Fibroblast of lung (primary cell): ENCODE results near the gene SETDB1.

ENCODE experiments used
- EZH2 ChIP-seq: IDR thresholded peaks from 2 replicates; pipeline ENCODE4 v1.5.1; 2012; ENCODE audit warnings: low read length, control low read depth, mild to moderate bottlenecking; ENCODE audit errors: missing control alignments
- TF ChIP-seq, protein P1 (sequence below), 2 donors: IDR thresholded peaks in 1 of 2; conservative IDR thresholded peaks in 1 of 2; 1 replicate in 1 of 2; 2 replicates in 1 of 2; pipeline ENCODE4 v1.5.1; 2011 to 2012; ENCODE audit warnings: low read length in 2 of 2, control low read depth in 1 of 2, inconsistent platforms in 1 of 2, low read depth in 1 of 2, mild to moderate bottlenecking in 1 of 2

DNA sequence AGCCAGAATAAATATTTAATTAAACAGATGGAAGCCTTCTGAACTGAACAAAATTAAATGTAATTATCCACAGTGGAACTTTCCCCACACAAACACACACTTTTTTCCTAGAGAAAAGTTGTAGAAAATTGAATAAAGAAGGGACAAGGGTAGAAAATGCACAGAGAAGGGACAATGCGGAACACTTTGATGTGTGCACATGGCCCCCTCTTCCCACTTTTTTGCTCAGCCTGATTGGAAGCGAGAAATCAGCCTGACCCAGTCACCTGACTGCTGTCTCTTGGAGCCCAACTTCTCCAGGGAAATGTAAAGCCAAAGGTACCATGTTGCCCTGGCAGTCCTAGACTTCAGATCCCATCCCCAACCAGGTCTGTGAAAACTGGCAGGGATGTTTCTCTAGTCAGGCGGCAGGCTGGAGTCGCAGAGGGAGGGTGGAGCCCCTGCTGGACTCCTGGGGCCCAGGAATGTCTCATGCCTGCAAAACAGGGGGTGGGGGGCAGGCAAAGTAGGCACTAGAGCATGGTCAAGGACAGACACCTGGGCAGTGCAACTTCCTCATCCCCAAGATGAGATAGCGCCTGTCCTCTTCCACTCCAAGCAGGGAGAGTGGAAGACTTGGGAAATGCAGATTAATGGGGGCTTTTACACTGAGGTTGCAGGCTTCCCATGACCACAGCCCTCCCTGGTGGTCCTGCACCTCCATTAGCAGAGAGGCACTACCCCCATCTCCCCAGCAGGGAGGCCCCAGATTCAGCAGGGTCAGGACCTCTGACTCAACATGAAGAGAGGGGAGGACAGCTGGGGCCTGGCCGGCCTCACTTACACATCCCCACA is 45.6 kb downstream of the SETDB1 start:
- TF ChIP-seq, protein P1, sequence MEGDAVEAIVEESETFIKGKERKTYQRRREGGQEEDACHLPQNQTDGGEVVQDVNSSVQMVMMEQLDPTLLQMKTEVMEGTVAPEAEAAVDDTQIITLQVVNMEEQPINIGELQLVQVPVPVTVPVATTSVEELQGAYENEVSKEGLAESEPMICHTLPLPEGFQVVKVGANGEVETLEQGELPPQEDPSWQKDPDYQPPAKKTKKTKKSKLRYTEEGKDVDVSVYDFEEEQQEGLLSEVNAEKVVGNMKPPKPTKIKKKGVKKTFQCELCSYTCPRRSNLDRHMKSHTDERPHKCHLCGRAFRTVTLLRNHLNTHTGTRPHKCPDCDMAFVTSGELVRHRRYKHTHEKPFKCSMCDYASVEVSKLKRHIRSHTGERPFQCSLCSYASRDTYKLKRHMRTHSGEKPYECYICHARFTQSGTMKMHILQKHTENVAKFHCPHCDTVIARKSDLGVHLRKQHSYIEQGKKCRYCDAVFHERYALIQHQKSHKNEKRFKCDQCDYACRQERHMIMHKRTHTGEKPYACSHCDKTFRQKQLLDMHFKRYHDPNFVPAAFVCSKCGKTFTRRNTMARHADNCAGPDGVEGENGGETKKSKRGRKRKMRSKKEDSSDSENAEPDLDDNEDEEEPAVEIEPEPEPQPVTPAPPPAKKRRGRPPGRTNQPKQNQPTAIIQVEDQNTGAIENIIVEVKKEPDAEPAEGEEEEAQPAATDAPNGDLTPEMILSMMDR (conservative IDR thresholded peaks at IDR 0.05 in 1 of 2, IDR thresholded peaks at IDR 0.05 in 1 of 2; ENCODE audit: low read depth in 1 of 2, low read length in 2 of 2): peak in 1 of 2 donors; percentile 4
- no peak for TF ChIP-seq EZH2
